Fibroblast of mammary gland (primary cell): ENCODE data around the gene PPIF.
"Not testable (repeated sequence)": the region's sequence is repeated elsewhere in the genome, so short reads cannot be mapped to it uniquely, and the experiment has no call there.

Experiments
- DNase-seq: peaks from one replicate; pipeline ENCODE4 v3.0.0-alpha.2; 2010; ENCODE audit warnings: low read depth
- H3K4me3 ChIP-seq: 2 replicates; pipeline ENCODE4 v1.5.1; 2011; ENCODE audit warnings: low read depth, mild to moderate bottlenecking, low read length, moderate library complexity; ENCODE audit not compliant: control insufficient read depth
- TF ChIP-seq, protein P1 (sequence below): conservative IDR thresholded peaks from 2 replicates; pipeline ENCODE4 v1.5.1; 2011; ENCODE audit warnings: low read depth, low read length, inconsistent platforms; ENCODE audit not compliant: control insufficient read depth, insufficient read depth

Gene PPIF

DNA sequence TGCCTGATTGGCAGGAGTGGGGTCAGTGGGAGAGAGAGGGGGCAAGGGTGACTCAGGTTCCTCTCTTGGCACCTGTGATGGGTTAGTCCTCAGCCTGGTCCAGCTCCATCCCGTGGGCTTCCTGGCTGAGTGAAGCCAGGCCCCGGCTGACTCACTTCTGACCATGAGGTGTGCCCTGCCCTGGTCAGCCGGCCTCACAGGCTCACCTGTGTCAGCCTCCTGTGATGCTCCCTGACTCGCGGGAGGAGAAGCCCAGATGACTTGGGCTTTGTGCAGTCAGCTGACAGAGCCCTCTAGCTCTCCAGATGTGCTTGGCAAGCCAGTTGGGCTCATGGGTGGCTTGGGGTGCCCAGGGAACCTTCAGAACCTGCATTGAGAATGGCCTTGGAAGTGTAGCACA lies 16.0 kb upstream of the PPIF start:
- H3K4me3 ChIP-seq, result no peak overlapping the region
- TF ChIP-seq, protein P1, sequence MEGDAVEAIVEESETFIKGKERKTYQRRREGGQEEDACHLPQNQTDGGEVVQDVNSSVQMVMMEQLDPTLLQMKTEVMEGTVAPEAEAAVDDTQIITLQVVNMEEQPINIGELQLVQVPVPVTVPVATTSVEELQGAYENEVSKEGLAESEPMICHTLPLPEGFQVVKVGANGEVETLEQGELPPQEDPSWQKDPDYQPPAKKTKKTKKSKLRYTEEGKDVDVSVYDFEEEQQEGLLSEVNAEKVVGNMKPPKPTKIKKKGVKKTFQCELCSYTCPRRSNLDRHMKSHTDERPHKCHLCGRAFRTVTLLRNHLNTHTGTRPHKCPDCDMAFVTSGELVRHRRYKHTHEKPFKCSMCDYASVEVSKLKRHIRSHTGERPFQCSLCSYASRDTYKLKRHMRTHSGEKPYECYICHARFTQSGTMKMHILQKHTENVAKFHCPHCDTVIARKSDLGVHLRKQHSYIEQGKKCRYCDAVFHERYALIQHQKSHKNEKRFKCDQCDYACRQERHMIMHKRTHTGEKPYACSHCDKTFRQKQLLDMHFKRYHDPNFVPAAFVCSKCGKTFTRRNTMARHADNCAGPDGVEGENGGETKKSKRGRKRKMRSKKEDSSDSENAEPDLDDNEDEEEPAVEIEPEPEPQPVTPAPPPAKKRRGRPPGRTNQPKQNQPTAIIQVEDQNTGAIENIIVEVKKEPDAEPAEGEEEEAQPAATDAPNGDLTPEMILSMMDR, result no peak
- peak; percentile 30 for DNase-seq

DNA sequence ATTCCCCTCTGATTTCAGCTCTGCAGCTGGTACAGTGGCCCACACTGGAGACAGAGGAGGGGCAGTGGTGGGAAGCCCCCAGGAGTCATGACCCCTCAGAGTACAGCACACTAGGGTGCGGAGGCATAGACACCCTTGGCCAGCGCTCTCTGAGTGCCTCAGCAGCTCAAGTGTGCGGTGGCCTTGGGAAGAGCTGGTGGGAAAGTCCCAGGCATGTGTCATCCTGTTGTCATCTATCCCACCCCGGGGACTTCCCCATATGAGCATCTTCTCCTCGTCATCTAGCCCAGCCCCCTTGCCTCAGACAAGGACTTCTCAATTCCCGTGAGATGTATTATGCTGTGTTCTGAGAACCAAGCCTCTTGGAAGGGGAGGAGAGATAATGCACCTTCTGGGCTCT lies 15.6 kb upstream of the PPIF start:
- TF ChIP-seq, protein P1, result no peak

GRCh38 chr10:79332610-79333315 lies 14.5 kb upstream of the PPIF start:
- DNase-seq, H3K4me3 ChIP-seq: not testable (repeated sequence)

More for the DNA sequence above, 15.6 kb upstream of the PPIF start:
- DNase-seq, result peak; percentile 94
- no peak overlapping the region for H3K4me3 ChIP-seq

- H3K4me3 ChIP-seq, result no peak overlapping the region
- TF ChIP-seq, protein P1, result no peak
- DNase-seq, result peak; percentile 79
Observed at GRCh38 chr10:79333513-79333912, 13.8 kb upstream of the PPIF start.

GRCh38 chr10:79334573-79334972 lies 12.7 kb upstream of the PPIF start:
- no peak overlapping the region for H3K4me3 ChIP-seq
- TF ChIP-seq, protein P1, result no peak
- DNase-seq, result no peak

- TF ChIP-seq, protein P1, result no peak
- H3K4me3 ChIP-seq, result no peak overlapping the region
- DNase-seq, result no peak
Observed at GRCh38 chr10:79335094-79335469, 12.2 kb upstream of the PPIF start.

DNA sequence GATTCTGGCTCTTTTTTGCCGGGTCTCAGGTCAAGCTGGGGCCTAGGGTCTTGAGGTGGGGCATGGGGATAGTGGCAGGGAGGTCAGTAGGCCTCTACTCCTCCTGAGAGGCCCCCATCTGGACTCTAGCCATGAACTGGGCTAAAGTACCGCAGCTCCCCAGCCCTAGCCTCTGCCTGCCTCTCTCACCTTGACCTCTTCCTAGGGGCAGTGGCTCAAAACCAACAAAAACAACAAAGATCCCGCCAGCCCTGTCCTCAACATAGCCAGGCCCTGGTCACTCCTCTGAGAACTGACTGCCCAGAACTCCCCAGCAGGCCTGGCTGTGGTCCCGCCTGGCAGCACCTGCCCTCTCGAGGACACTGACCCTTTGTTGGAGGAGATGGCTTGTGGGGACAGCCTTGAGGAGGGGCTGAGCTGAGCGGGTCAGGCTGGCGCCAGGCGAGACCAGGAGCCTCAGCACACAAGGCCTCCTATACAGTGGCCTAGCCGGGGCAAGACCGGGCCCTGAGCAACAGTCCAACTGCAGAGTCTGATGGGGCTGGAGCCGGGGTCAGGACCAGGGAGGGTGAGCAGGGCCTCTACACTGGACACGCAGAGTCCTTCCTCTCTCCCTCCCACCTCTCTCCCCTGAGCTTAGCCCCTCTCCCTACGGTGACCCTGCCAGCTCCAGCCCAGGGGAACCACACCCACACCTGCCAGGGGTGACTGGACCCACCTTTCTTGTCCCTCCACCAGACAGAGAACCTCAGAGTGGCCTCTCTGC lies 11.6 kb upstream of the PPIF start:
- no peak for DNase-seq
- H3K4me3 ChIP-seq, result no peak overlapping the region
- TF ChIP-seq, protein P1, result no peak
